Stimulated activated CD4-positive, alpha-beta T cell treated with anti-CD3 and anti-CD28 coated beads, Interleukin-1b, Interleukin-23, amount 100 ng/mL, for 1 hour (primary cell): Measurements from ENCODE around the gene VPS45.
"Not testable (repeated sequence)": the region's sequence is repeated elsewhere in the genome, so short reads cannot be mapped to it uniquely, and the experiment has no call there.

Experiments used
- DNase-seq, 2 donors: peaks; one replicate each; pipeline ENCODE4 v3.0.0-alpha.2; 2020; ENCODE audit warnings: low read depth in 2 of 2

VPS45 gene

GRCh38 chr1:150067184-150068108, at the start of gene VPS45:
Gene VPS45 (plus strand): TSS chr1:150067776. CDS start chr1:150067858, 82 bp downstream.
- peak; percentile 43 to 54 for DNase-seq

- DNase-seq: no peak
Measured at GRCh38 chr1:150018165-150018564, 49.4 kb upstream of the VPS45 start.

- no peak for DNase-seq
Measured at GRCh38 chr1:150020711-150021110, 46.9 kb upstream of the VPS45 start.

- no peak for DNase-seq
Measured at GRCh38 chr1:150021191-150021694, 46.3 kb upstream of the VPS45 start.

- DNase-seq: no peak
Measured at GRCh38 chr1:150022357-150022756, 45.2 kb upstream of the VPS45 start.

- DNase-seq: no peak
Measured at GRCh38 chr1:150024156-150024555, 43.4 kb upstream of the VPS45 start.

- no peak for DNase-seq
Measured at GRCh38 chr1:150028322-150028721, 39.3 kb upstream of the VPS45 start.

GRCh38 chr1:150034336-150034735, 33.2 kb upstream of the VPS45 start:
- DNase-seq: no peak

GRCh38 chr1:150049926-150050325, 17.6 kb upstream of the VPS45 start:
- no peak for DNase-seq

GRCh38 chr1:150051089-150051373, 16.5 kb upstream of the VPS45 start:
- no peak for DNase-seq

GRCh38 chr1:150051905-150052412, 15.6 kb upstream of the VPS45 start:
- DNase-seq: not testable (repeated sequence)

- DNase-seq: no peak
Measured at GRCh38 chr1:150053926-150054325, 13.7 kb upstream of the VPS45 start.

GRCh38 chr1:150055507-150055906, 12.1 kb upstream of the VPS45 start:
- DNase-seq: not testable (repeated sequence)

- DNase-seq: no peak
Measured at GRCh38 chr1:150056407-150056806, 11.2 kb upstream of the VPS45 start.

GRCh38 chr1:150060260-150060659, 7.3 kb upstream of the VPS45 start:
- no peak for DNase-seq

GRCh38 chr1:150061632-150062101, 5.9 kb upstream of the VPS45 start:
- DNase-seq: no peak

GRCh38 chr1:150062113-150062512, 5.5 kb upstream of the VPS45 start:
- DNase-seq: no peak

GRCh38 chr1:150065184-150065871, 2.2 kb upstream of the VPS45 start:
- DNase-seq: no peak

- DNase-seq: no peak
Measured at GRCh38 chr1:150066328-150066727, 1.2 kb upstream of the VPS45 start.

- peak in 1 of 2 donors; percentile 6 for DNase-seq
Measured at GRCh38 chr1:150066838-150067183, 765 bp upstream of the VPS45 start.

- DNase-seq: no peak
Measured at GRCh38 chr1:150068109-150068435, 496 bp downstream of the VPS45 start.

GRCh38 chr1:150069923-150070322, 2.3 kb downstream of the VPS45 start:
- DNase-seq: no peak

- no peak for DNase-seq
Measured at GRCh38 chr1:150072959-150073358, 5.4 kb downstream of the VPS45 start.
